Measurements from ENCODE around the gene ARHGEF10L. TPM values are rescaled to one million over a fixed set of nuclear protein-coding genes. Genes with fewer than 3 reads are reported as not detected.

The ARHGEF10L gene
- polyA plus RNA-seq, 1 donor (not counting 4 experiments of a cell fraction or from before 2014, with no cell fraction given) = 2.4 TPM

DNA sequence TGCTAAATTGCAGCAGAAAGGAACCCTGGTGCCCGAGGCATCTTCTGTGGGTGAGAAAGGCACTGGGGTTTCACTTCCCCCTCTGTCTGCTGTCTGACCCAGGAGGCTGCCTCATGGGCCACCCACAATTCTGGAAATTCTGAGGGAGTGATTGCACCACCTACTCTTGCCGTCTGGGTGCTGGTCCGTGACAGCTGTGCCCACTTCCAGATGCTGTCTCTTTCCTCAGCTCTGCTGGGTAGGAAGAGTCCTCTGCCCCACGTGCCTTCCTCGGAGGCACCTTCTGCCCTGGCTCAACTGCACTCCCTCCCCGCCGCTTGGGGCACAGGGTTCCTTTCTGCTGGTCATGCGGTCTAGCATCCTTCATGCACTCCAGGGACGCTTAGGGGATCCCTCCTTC lies 96.3 kb downstream of the ARHGEF10L start:
- H3K4me2 ChIP-seq (ENCODE audit: control insufficient read depth, extremely low read depth, insufficient read depth, low read depth, low read length) = no peak overlapping the region
- dilution Hi-C loops (cut with MboI; ENCODE audit: extremely low pct_ligation_motif_present, low sequenced_read_pairs) = no loop called here
- H3K9ac ChIP-seq (ENCODE audit: control insufficient read depth, extremely low read depth, insufficient read depth, low read length) = no peak overlapping the region
- DNase-seq (ENCODE audit: low read depth, low spot score) (no peak), FAIRE-seq (no peak)
- no peak overlapping the region for H3K27ac ChIP-seq (ENCODE audit: control insufficient read depth, insufficient read depth, low read length)
- no peaks in the 10 kb centered on the region for H3K79me2 ChIP-seq (ENCODE audit: control insufficient read depth, insufficient read depth, low read length)
- peaks cover 0 to 14% of the 10 kb centered on the region in 2 experiments for H3K36me3 ChIP-seq (ENCODE audit: control insufficient read depth in 2 of 2, extremely low read depth in 1 of 2, insufficient read depth in 2 of 2, low read length in 2 of 2)
- H2AFZ ChIP-seq (ENCODE audit: control insufficient read depth, low read length) = no peak overlapping the region
- H3K4me1 ChIP-seq (ENCODE audit: control insufficient read depth, extremely low read depth, insufficient read depth, low read length) = peaks cover 4% of the 10 kb centered on the region
- no peaks in the 10 kb centered on the region for H4K20me1 ChIP-seq (ENCODE audit: control insufficient read depth, extremely low read depth, insufficient read depth, low read length)
- no peaks in the 10 kb centered on the region for H3K27me3 ChIP-seq (ENCODE audit: control insufficient read depth, extremely low read depth, insufficient read depth, low read length)
- no peaks in the 10 kb centered on the region for H3K9me3 ChIP-seq (ENCODE audit: control insufficient read depth, low read depth, low read length)
- H3K4me3 ChIP-seq (ENCODE audit: control insufficient read depth in 2 of 3, extremely low read depth in 1 of 3, insufficient read depth in 2 of 3, low read depth in 1 of 3, low read length in 3 of 3) = no peak overlapping the region
- no peak for TF ChIP-seq EZH2 (IDR thresholded peaks at IDR 0.05; ENCODE audit: low read length)
- TF ChIP-seq, protein P1, sequence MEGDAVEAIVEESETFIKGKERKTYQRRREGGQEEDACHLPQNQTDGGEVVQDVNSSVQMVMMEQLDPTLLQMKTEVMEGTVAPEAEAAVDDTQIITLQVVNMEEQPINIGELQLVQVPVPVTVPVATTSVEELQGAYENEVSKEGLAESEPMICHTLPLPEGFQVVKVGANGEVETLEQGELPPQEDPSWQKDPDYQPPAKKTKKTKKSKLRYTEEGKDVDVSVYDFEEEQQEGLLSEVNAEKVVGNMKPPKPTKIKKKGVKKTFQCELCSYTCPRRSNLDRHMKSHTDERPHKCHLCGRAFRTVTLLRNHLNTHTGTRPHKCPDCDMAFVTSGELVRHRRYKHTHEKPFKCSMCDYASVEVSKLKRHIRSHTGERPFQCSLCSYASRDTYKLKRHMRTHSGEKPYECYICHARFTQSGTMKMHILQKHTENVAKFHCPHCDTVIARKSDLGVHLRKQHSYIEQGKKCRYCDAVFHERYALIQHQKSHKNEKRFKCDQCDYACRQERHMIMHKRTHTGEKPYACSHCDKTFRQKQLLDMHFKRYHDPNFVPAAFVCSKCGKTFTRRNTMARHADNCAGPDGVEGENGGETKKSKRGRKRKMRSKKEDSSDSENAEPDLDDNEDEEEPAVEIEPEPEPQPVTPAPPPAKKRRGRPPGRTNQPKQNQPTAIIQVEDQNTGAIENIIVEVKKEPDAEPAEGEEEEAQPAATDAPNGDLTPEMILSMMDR (optimal IDR thresholded peaks at IDR 0.05 in 1 of 3, IDR thresholded peaks at IDR 0.05 in 1 of 3, conservative IDR thresholded peaks at IDR 0.05 in 1 of 3; ENCODE audit: extremely low read depth in 1 of 3, insufficient read depth in 2 of 3, low read length in 3 of 3) = no peak
- H3K9me1 ChIP-seq (ENCODE audit: control insufficient read depth, extremely low read depth, insufficient read depth, low read length) = no peaks in the 10 kb centered on the region

GRCh38 chr1:17636612-17637011 lies 97.1 kb downstream of the ARHGEF10L start:
- FAIRE-seq (peak; percentile 58), DNase-seq (ENCODE audit: low read depth, low spot score) (no peak)
- no peaks in the 10 kb centered on the region for H3K9me1 ChIP-seq (ENCODE audit: control insufficient read depth, extremely low read depth, insufficient read depth, low read length)
- peaks cover 4% of the 10 kb centered on the region for H3K4me1 ChIP-seq (ENCODE audit: control insufficient read depth, extremely low read depth, insufficient read depth, low read length)
- TF ChIP-seq, protein P1 (optimal IDR thresholded peaks at IDR 0.05 in 1 of 3, IDR thresholded peaks at IDR 0.05 in 1 of 3, conservative IDR thresholded peaks at IDR 0.05 in 1 of 3; ENCODE audit: extremely low read depth in 1 of 3, insufficient read depth in 2 of 3, low read length in 3 of 3) = no peak
- TF ChIP-seq EZH2 (IDR thresholded peaks at IDR 0.05; ENCODE audit: low read length) = no peak
- dilution Hi-C loops (cut with MboI; ENCODE audit: extremely low pct_ligation_motif_present, low sequenced_read_pairs) = no loop called here
- no peak overlapping the region for H3K27ac ChIP-seq (ENCODE audit: control insufficient read depth, insufficient read depth, low read length)
- H2AFZ ChIP-seq (ENCODE audit: control insufficient read depth, low read length) = no peak overlapping the region
- H3K9me3 ChIP-seq (ENCODE audit: control insufficient read depth, low read depth, low read length) = no peaks in the 10 kb centered on the region
- no peaks in the 10 kb centered on the region for H3K27me3 ChIP-seq (ENCODE audit: control insufficient read depth, extremely low read depth, insufficient read depth, low read length)
- no peak overlapping the region for H3K4me2 ChIP-seq (ENCODE audit: control insufficient read depth, extremely low read depth, insufficient read depth, low read depth, low read length)
- peaks cover 0 to 14% of the 10 kb centered on the region in 2 experiments for H3K36me3 ChIP-seq (ENCODE audit: control insufficient read depth in 2 of 2, extremely low read depth in 1 of 2, insufficient read depth in 2 of 2, low read length in 2 of 2)
- H3K4me3 ChIP-seq (ENCODE audit: control insufficient read depth in 2 of 3, extremely low read depth in 1 of 3, insufficient read depth in 2 of 3, low read depth in 1 of 3, low read length in 3 of 3) = no peak overlapping the region
- H3K79me2 ChIP-seq (ENCODE audit: control insufficient read depth, insufficient read depth, low read length) = no peaks in the 10 kb centered on the region
- H4K20me1 ChIP-seq (ENCODE audit: control insufficient read depth, extremely low read depth, insufficient read depth, low read length) = no peaks in the 10 kb centered on the region
- no peak overlapping the region for H3K9ac ChIP-seq (ENCODE audit: control insufficient read depth, extremely low read depth, insufficient read depth, low read length)

All from keratinocyte (primary cell).